PC-9 (cell line): ENCODE data around the gene IL10RA.

ENCODE experiments used
- EZH2 ChIP-seq: fragments of 200-600 bp; sonication (generic); IDR thresholded peaks from 2 replicates; pipeline ENCODE4 v1.8.0; 2017; ENCODE audit warnings: antibody characterized with exemption, low read depth
- TF ChIP-seq, protein P1 (sequence below): fragments of 200-600 bp; sonication (generic); conservative IDR thresholded peaks from 2 replicates; pipeline ENCODE4 v1.6.1; 2017; ENCODE audit warnings: mixed run types, antibody characterized with exemption, mild to moderate bottlenecking, moderate library complexity

DNA sequence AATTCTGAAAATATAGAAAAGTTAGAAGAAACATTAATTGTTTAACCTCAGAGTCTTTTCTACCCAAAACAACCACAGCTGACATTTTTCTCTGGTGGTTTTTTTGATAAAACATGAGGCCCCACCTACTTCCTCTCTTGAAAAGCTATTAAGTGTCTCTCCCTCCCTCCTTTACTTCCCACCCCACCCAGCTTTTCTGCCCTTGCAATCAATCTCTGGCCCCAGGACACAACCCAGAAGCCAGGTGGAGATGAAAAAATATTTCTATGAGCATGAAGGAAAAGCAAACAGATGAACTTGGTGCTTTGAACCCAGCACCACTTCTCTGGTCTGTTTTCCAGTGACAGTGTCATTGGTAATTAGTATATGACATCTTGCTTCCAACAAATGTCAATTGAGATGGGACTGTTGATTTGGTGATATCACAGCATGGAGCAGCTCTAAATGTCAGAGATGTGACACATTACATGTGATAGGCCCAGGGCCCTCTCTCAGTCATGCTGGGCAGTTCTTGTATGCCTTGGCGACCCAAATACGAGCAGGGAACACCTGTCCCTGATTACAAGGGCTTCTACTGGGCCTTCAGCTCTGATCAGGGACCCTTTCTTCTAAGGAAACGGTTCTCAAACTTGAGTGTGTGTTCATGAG is 33.0 kb upstream of the IL10RA start:
- TF ChIP-seq, protein P1, sequence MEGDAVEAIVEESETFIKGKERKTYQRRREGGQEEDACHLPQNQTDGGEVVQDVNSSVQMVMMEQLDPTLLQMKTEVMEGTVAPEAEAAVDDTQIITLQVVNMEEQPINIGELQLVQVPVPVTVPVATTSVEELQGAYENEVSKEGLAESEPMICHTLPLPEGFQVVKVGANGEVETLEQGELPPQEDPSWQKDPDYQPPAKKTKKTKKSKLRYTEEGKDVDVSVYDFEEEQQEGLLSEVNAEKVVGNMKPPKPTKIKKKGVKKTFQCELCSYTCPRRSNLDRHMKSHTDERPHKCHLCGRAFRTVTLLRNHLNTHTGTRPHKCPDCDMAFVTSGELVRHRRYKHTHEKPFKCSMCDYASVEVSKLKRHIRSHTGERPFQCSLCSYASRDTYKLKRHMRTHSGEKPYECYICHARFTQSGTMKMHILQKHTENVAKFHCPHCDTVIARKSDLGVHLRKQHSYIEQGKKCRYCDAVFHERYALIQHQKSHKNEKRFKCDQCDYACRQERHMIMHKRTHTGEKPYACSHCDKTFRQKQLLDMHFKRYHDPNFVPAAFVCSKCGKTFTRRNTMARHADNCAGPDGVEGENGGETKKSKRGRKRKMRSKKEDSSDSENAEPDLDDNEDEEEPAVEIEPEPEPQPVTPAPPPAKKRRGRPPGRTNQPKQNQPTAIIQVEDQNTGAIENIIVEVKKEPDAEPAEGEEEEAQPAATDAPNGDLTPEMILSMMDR = no peak
- TF ChIP-seq EZH2 = no peak
